ENCODE data around the gene HPSE2. TPM values are rescaled to one million over a fixed set of nuclear protein-coding genes. Genes with fewer than 3 reads are reported as not detected.

The HPSE2 gene
- total RNA-seq, 3 donors from 2014 or later = 2.7 to 8.0 (median 5.9) TPM

- no peaks in the 10 kb centered on the region for H3K27me3 ChIP-seq
- TF ChIP-seq POLR2A (IDR thresholded peaks at IDR 0.05) (no peak), CTCF (IDR thresholded peaks at IDR 0.05) (no peak), POLR2AphosphoS5 (IDR thresholded peaks at IDR 0.05) (no peak)
- H3K4me3 ChIP-seq = no peak overlapping the region
- H3K9me3 ChIP-seq = no peaks in the 10 kb centered on the region
- intact Hi-C loops (cut with DNase I; ENCODE audit: low total_unique reads) = loop anchor here (10.0 kb wide), 1 partner anchor 1150 kb away; no protein-coding TSS in a partner anchor
- H3K27ac ChIP-seq = no peak overlapping the region
- H3K36me3 ChIP-seq = no peaks in the 10 kb centered on the region
- H3K4me1 ChIP-seq = no peaks in the 10 kb centered on the region
- DNase-seq (ENCODE audit: low spot score in 2 of 2) = no peak
Measured at GRCh38 chr10:98624963-98625362, 610.7 kb downstream of the HPSE2 start.

GRCh38 chr10:98623176-98623575, 612.5 kb downstream of the HPSE2 start:
- H3K4me1 ChIP-seq = no peaks in the 10 kb centered on the region
- no peak overlapping the region for H3K27ac ChIP-seq
- TF ChIP-seq POLR2AphosphoS5 (IDR thresholded peaks at IDR 0.05) (no peak), CTCF (IDR thresholded peaks at IDR 0.05) (no peak)
- no peaks in the 10 kb centered on the region for H3K9me3 ChIP-seq
- no peak for DNase-seq (ENCODE audit: low spot score in 2 of 2)
- H3K36me3 ChIP-seq = no peaks in the 10 kb centered on the region
- no peaks in the 10 kb centered on the region for H3K27me3 ChIP-seq
- H3K4me3 ChIP-seq = no peak overlapping the region
- intact Hi-C loops (cut with DNase I; ENCODE audit: low total_unique reads) = loop anchor here (10.0 kb wide), 1 partner anchor 1148 kb away; no protein-coding TSS in a partner anchor

- H3K4me3 ChIP-seq = no peak overlapping the region
- no peaks in the 10 kb centered on the region for H3K36me3 ChIP-seq
- no peak for DNase-seq (ENCODE audit: low spot score in 2 of 2)
- TF ChIP-seq POLR2A (IDR thresholded peaks at IDR 0.05) (no peak), POLR2AphosphoS5 (IDR thresholded peaks at IDR 0.05) (no peak), CTCF (IDR thresholded peaks at IDR 0.05) (no peak)
- H3K27me3 ChIP-seq = no peaks in the 10 kb centered on the region
- no peaks in the 10 kb centered on the region for H3K4me1 ChIP-seq
- no peaks in the 10 kb centered on the region for H3K9me3 ChIP-seq
- H3K27ac ChIP-seq = no peak overlapping the region
- intact Hi-C loops (cut with DNase I; ENCODE audit: low total_unique reads) = loop anchor here (10.0 kb wide), 1 partner anchor 1147 kb away; no protein-coding TSS in a partner anchor
Measured at GRCh38 chr10:98621630-98622029, 614.0 kb downstream of the HPSE2 start.

GRCh38 chr10:98620503-98620902, 615.1 kb downstream of the HPSE2 start:
- Histone ChIP-seq H3K36me3 (no peaks in the 10 kb centered on the region), H3K27me3 (no peaks in the 10 kb centered on the region), H3K9me3 (no peaks in the 10 kb centered on the region), H3K4me3 (no peak overlapping the region), H3K4me1 (no peaks in the 10 kb centered on the region), H3K27ac (no peak overlapping the region)
- no peak for DNase-seq (ENCODE audit: low spot score in 2 of 2)
- TF ChIP-seq POLR2A (IDR thresholded peaks at IDR 0.05) (no peak), POLR2AphosphoS5 (IDR thresholded peaks at IDR 0.05) (no peak), CTCF (IDR thresholded peaks at IDR 0.05) (no peak)
- intact Hi-C loops (cut with DNase I; ENCODE audit: low total_unique reads) = loop anchor here (10.0 kb wide), 1 partner anchor 1146 kb away; no protein-coding TSS in a partner anchor

GRCh38 chr10:98619446-98619845, 616.2 kb downstream of the HPSE2 start:
- Histone ChIP-seq H3K4me1 (no peaks in the 10 kb centered on the region), H3K27ac (no peak overlapping the region), H3K36me3 (no peaks in the 10 kb centered on the region), H3K27me3 (no peaks in the 10 kb centered on the region), H3K4me3 (no peak overlapping the region), H3K9me3 (no peaks in the 10 kb centered on the region)
- intact Hi-C loops (cut with DNase I; ENCODE audit: low total_unique reads) = no loop called here
- no peak for DNase-seq (ENCODE audit: low spot score in 2 of 2)
- TF ChIP-seq POLR2AphosphoS5 (IDR thresholded peaks at IDR 0.05) (no peak), POLR2A (IDR thresholded peaks at IDR 0.05) (no peak), CTCF (IDR thresholded peaks at IDR 0.05) (no peak)
